Right ventricle myocardium inferior (tissue), 1 donor: ENCODE results near the gene TTLL4. TPM values are rescaled to one million over a fixed set of nuclear protein-coding genes. Genes with fewer than 3 reads are reported as not detected.

ENCODE experiments used
- ATAC-seq: fragments of 200-7000 bp; cut with Tn5 transposase; one replicate; pipeline ENCODE4 v1.9.1; 2020; ENCODE audit warnings: mild to moderate bottlenecking, moderate library complexity
- DNase-seq: peaks from one replicate; pipeline ENCODE4 v3.0.0; 2021; ENCODE audit errors: missing footprints
- intact Hi-C: fragments of 100-400 bp; cut with DNase I; formaldehyde crosslinking; loops from one replicate; pipeline ENCODE4 v1.11.0; 2022
- total RNA-seq: library from RNA; stranded (reverse); fragmentation: NEBNext Ultra II Directional; extraction: Animal tissue kit (Norgen Biotek cat#: 25700); gene quantifications from one replicate; pipeline ENCODE4 v1.2.1, GENCODE V29; 2021
- donor health status: DM: no; HTN: yes; CAD: no; lungs with severe emphysema.

Gene TTLL4
- total RNA-seq, 1 donor from 2014 or later: 8.4 TPM

DNA sequence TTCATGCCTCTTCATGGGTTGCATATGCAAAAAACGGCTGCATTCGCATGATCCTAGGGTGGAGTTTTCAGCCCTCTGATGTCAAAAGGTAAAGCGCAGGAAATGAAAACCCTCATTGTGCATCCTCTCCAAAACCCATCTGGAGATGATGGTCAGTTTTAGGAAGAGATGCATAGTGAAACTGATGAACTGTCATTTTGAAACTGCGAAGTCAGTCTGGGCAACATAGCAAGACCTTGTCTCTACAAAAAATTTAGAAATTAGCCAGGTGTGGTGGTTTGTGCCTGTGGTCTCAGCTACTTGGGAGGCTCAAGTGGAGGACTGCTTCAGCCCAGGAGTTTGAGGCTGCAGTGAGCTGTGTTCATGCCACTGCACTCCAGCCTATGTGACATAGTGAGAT, 2.5 kb upstream of the TTLL4 start:
- intact Hi-C loops: no loop called here
- no peak for DNase-seq
- ATAC-seq: no peak

DNA sequence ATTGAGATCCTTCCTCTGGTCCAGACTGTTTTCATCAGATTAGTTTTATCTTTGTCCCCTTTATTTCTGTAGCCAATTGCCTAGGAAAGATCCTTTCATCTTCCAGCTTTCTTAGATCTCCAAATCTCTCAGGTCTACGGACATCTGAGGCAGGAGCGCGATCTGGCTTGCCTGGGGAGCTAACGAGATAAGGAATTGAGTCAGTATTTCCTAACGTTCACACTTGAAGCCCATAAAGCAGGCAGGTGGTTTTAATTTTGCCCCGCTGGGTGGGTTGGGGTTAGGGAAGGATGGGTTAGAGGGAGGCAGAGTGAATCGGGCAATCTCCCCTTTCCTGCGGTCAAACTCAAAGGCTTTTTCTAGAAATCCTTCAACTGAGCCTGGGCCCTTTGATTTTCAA, 727 bp upstream of the TTLL4 start:
- DNase-seq (no peak), ATAC-seq (no peak)
- intact Hi-C loops: loop anchor here (2.0 to 5.0 kb wide), 2 partner anchors 72 to 137 kb away; partner anchors contain the start of gene CYP27A1

DNA sequence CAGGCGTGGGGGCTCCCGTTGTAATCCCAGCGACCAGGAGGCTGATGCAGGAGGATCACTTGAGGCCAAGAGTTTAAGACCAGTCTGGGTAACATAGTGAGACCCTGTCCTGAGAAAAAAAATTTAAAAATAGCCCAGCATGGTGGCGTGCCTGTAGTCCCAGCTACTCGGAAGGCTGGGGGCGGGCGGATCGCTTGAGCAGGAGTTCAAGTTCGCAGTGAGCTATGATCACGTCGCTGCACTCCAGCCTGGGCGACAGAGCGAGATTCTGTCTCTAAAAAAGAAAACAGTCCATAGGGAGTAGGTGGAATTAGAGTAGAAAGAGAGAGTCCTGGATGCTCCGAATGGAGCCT, 325 bp upstream of the TTLL4 start:
- intact Hi-C loops: loop anchor here (2.0 to 5.0 kb wide), 2 partner anchors 72 to 136 kb away; partner anchors contain the start of gene CYP27A1
- peak; percentile 1 for ATAC-seq
- DNase-seq: no peak

DNA sequence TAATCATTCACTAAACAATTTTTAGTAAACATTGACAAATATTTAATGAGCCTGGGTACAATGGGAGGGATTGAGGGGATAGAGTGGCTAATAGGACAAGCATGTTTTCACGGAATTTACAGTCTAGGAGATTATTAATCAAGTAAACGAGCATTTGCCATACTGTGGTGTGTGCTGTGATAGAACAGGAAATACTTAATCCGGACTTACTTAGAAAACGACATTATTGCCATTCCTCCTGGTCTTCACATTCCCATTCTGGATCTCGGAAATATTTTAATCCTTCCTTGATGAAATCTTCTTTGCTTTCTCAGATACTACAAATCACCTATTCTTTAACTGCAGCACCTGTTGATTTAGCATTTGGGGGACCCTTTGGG, 905 bp downstream of the TTLL4 start:
- no peak for ATAC-seq
- intact Hi-C loops: loop anchor here (2.0 to 5.0 kb wide), 2 partner anchors 71 to 135 kb away; partner anchors contain the start of gene CYP27A1
- no peak for DNase-seq

DNA sequence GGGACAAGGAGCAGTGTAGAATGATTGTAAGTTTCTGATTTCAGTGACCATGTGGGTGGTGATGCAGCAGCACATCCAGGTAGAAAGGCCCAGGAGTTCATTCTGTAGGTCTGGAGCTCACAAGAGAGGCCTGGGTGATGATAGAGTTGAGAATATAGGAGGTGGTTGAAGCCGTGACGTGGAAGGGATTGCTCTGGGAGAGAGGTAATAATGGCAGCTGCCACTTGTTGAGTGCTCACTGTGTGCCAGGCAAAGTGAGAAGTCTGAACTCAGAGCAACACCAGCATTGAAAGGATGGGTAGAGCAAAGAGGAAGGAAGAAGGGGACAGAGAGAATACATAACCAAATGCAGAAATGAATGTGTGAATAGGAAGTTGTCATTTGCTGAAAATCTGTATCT, 3.3 kb downstream of the TTLL4 start:
- intact Hi-C loops: loop anchor here (5.0 kb wide), 1 partner anchor 68 kb away; the partner anchor contains the start of gene CYP27A1
- no peak for ATAC-seq

DNA sequence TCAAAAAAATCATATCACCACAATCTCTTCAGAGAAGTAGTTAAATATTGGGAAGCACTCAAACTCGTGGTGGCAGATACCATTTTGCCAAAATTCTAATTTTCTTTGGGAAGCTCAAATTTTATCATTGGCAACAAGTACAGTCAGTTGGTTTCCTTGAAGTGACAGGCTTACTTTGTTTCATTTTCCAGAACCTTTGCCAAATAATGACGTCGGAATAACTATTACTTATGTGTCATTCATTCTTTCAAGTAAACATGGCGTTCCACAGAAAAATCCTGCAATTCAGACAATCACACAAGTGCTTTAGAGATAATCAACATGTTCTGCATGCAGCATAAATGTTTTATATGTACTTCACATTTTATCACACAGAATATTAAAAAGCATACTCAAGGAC, 5.4 kb downstream of the TTLL4 start:
- intact Hi-C loops: no loop called here
- DNase-seq (no peak), ATAC-seq (no peak)

More for the DNA sequence above, 3.3 kb downstream of the TTLL4 start:
- DNase-seq: no peak

DNA sequence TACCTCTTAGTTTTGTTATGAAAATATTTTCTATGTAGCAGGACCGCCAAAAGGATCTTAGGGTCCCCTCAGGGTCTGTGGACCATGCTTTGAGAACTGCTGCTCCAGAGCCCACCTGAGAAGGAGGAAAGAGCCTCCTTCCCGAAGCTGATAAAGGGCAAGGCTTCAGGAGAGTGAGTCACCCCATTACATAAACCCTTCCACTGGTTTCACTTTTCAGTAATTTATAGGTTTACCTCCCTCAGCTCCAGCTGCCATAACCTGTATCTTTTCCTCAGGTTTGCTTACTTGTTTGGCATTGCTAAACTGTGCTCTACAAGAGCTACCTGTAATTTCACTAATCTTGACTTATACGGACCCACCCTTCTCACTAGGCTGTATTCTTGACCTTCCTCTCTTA, 6.6 kb downstream of the TTLL4 start:
- DNase-seq (no peak), ATAC-seq (no peak)
- intact Hi-C loops: no loop called here

DNA sequence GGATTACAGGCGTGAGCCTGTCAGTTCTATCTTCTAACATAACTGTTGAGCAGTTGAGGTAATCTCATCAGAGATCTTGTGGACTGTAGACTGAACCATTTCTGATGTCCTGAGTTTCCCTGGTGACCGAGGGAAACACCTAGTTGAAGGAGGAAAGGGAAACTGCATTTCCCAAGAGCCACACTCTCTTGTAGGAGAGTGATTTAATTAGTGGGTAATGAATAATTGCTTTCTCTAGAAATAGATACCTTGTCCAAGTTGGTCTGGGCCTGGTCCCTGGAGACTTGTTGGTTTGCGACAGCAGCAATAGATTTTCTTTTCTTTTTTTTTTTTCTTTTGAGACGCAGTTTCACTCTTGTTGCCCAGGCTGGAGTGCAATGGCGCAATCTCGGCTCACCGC, 7.4 kb downstream of the TTLL4 start:
- no peak for ATAC-seq
- intact Hi-C loops: no loop called here
- no peak for DNase-seq

DNA sequence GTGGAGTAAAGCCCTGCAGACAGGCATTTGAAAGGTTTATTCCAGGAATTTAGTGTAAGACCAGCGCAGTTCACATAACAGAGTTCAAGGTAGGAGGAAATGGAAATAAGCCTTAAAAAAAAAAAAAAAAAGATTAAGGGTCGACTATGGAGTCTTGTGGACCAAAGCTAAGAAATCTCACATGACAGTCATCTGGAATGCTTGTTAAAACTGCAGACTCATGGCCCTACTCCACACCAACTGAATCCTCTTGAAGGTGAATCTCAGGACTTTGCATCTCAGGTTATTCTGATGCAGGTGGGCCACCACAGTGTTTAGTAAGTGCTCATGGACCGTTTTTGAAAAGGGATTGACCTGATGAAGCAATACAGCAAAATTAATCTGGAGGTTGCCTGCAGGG, 8.8 kb downstream of the TTLL4 start:
- ATAC-seq (no peak), DNase-seq (no peak)
- intact Hi-C loops: no loop called here

DNA sequence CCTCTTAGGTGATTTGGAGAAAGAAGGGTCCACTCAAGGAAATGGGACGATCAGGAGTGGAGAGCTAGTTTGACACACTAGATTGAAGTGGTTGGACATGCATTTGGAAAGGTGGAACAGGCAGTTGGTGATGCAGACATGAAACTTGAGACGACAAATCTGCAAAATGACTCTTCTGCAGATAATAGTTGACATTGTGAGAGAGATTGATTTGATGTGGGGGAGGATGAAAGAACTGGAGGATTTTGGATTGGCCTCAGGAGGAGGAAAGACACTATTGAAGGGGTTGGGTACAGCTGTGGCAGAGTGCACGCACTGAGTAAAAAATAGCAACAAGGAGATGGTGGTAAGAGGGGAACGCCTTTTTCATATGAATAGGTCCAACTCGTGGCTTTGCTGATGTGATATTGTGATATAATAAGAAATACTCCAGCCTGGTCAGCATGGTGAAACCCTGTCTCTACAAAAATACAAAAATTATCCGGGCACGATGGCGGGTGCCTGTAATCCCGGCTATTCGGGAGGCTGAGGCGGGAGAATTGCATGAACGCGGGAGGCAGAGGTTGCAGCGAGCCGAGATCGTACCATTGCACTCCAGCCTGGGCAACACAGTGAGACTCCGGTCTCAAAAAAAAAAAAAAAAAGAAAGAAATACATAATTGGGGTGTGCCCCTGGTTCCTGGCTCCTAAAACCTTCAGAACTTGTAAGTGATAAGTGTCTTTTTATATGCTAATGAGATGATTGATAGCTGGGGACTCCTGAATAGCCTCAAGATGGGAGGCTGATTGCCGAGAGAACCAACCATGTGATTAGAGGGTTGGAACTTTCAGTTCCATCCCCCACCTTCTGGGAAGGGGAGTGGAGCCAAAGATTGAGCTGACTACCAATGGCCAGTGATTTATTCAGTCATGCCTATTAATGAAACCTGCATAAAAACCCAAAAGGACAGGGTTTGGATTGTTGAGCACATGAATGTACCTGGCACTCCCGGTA, 9.7 kb downstream of the TTLL4 start:
- intact Hi-C loops: no loop called here
- no peak for ATAC-seq

DNA sequence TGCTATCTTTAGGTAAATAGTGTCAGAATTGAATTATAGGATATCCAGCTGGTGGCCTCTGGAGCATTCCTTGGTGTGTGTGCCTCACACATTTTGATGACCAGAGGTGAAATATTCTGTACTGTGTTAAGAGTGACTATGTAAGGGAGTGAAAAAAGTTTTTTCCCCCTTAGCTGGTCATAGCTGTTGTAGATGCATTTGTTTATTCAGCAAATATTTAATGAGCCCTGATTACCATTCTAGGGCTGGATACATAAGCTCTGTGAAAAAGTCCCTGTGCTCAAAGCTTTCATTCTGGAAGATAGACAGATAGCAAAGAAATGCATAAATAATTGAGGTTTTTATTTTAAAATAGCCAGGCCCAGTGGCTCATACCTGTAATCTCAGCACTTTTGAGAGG, 10.9 kb downstream of the TTLL4 start:
- no peak for DNase-seq
- no peak for ATAC-seq

More for the DNA sequence above, 9.7 kb downstream of the TTLL4 start:
- DNase-seq: no peak

DNA sequence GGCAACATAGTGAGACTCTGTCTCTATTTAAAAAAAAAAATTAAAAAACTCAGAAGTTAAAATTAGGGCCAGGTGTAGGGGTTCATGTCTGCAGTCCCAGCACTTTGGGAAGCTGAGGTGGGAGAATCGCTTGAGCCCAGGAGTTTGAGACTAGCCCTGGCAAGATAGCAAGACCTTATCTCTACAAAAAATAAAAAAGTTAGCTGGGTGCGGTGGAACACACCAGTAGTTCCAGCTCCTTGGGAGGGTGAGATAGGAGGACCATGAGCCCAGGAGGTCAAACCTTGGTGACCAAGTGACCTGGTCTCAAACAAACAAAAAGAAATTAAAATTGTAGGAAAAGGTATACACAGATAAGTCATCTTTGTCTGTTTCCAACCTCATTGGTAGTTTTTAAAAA, 11.3 kb downstream of the TTLL4 start:
- ATAC-seq: no peak
- intact Hi-C loops: no loop called here
- DNase-seq: no peak

More for the DNA sequence above, 10.9 kb downstream of the TTLL4 start:
- intact Hi-C loops: no loop called here

DNA sequence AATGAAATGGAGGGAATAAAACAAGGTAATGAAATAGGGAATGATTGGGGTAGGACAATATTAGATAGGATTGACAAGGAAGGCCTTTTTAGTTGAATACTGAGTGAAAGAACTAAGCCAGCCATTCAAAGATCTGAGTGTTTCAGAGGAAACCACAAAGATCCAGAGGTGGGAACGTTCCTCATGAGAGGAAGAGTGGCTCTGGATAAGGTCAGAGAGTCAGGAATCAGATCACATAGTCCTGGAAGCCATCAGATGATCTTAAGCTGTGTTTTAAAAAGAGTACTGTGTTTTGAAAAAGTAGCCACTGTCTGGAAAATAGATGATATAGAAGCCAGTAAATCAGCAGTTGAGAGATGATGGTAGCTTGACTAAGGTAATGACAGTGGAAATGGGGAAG, 11.8 kb downstream of the TTLL4 start:
- DNase-seq: no peak
- intact Hi-C loops: no loop called here
- no peak for ATAC-seq

DNA sequence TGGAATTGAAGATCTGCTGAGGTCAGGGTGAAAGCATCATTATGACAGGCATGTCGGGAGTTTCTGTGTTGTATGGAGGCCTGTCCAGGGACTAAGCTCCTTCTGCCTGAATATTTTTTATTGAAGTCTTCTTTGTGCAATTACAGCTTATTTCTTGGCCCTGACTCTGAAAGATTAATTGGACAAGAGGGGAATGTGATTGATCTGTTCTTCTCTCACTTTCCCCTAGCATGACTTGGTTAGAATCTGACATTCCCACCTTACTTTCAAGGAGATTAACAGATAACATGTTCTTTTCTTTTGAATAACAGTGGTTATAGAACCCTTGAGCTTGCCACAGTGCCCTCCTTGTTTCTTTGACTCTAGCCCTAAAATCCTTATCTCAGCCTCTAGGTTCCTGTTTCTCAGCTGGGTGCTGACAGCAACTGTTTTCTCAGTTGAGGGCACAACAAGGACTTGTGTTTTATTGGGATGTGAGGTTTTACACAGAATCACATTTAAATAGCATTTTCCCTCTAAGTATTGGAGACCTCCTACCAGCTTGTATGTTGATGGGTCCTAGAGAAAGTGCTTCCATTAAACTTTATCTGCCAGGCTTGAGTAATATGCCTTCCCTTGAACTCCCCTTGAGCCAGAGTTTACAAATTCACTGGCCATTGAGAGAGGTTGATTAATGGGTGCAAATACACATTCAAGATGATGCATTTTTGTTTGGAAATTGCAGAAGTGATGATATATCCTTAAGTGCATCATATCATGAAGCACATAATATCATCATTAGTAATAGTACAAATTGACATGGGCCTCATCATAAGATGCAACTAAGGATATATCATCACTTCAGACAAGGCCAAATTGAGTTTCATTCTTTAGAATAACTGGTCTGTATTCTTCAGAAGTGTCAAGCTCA, 12.5 kb downstream of the TTLL4 start:
- intact Hi-C loops: no loop called here
- no peak for DNase-seq
- ATAC-seq: no peak

DNA sequence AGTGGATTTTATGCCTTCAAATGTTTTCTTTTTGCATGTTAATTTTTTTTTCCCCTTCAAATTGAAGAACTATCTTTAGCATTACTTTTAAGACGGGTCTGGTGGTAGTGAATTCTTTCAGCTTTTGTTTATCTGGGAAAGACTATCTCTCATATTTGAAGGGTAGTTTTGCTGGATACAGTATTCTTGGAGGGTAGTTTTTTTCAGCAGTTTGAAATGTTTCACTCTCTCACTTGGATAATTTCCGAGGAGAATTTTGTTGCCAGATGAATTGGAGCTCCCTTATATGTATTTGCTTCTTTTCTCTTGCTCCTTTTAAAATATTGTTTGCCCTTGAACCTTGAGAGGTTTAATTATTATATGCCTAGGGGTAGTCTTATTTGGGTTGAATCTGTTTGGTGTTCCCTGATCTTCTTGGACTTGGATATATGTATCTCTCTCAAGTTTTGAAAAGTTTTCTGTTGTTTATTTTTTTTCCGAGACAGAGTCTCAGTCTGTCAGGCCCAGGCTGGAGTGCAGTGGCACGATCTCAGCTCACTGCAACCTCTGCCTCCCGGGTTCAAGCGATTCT, 15.5 kb downstream of the TTLL4 start:
- intact Hi-C loops: no loop called here

DNA sequence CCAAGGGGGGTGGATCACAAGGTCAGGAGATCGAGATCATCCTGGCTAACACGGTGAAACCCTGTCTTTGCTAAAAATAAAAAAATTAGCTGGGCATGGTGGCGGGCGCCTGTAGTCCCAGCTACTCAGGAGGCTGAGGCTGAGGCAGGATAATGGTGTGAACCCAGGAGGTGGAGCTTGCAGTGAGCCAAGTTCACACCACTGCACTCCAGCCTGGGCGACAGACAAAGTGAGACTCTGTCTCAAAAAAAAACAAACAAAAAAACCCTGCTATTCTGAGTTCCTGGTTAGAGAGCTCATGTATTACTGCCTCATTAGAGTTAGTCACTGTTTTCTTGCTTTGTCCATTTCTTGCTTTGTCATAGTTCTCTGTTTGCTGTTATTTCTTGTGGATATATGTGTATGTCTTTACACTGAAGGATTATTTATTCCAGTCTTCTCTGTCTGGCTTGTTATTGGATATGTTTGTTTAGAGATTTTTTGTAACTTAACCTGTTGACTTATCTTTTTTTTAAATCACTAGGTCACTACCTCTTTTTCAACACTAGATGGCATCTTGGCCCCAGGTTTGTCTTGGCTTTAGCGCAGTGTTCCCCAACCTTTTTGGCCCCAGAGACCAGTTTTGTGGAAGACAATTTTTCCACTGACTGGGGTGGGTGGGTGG, 17.0 kb downstream of the TTLL4 start:
- no peak for ATAC-seq
- DNase-seq: no peak
- intact Hi-C loops: no loop called here

More for the DNA sequence above, 15.5 kb downstream of the TTLL4 start:
- DNase-seq (no peak), ATAC-seq (no peak)

DNA sequence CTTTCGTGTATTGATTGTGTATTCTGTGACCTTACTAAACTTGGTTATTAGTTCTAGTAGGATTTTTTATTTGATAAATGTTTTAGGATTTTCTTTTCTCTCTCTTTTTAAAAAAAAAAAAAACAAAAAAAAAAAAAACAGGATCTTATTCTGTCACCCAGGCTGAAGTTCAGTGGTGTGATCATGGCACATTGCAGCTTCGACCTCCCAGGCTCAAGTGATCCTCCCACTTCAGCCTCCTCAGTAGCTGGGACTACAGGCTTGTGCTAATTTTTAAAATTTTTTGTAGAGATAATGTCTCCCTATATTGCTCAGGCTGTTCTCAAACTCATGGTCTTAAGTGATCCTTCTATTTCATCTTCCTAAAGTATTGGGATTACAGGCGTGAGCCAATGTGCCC, 19.0 kb downstream of the TTLL4 start:
- intact Hi-C loops: no loop called here
- DNase-seq: no peak
- ATAC-seq: no peak

DNA sequence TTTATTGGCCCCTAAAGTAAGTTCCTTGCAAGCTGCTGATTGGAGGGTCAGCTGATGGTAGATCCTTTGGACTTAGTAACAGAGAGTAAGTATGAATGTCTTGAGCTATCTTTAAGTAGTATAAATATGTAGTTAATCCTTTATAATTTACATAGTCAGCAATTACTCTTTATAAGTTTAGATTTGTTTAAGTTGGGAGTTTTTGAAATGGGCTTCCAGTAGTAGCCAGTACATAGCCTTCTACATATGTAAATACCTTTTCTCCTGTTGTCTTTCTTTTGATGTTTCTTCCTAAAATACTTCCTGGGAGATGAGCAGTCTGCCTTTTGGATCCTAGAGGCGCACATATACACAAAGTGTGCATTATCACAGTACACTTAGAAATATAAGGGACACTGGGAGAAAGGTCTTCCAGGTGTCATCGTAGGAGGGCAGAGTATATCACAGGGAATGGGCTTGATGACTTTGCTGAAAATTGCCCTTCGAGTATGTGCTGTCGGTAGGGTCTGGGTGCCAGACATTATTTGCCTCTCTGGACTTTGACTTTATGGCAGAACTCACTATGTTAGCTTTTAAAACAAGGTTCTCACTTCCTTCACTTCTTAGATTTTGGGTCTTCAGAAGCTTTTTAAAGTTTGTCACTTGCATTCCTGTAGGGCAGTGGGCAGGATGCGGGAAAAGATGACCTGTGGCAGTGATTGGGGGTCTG, 21.6 kb downstream of the TTLL4 start:
- intact Hi-C loops: no loop called here
- no peak for DNase-seq
- ATAC-seq: no peak
